ENCODE measurements around the gene PDE4D. TPM values are rescaled to one million over a fixed set of nuclear protein-coding genes. Genes with fewer than 3 reads are reported as not detected.

PDE4D gene
- total RNA-seq, 1 experiment from 2014 or later: 2.4 TPM

GRCh38 chr5:59640411-59640810 is 253.1 kb downstream of the PDE4D start:
- Histone ChIP-seq H3K27ac (ENCODE audit: low read length) (no peak overlapping the region), H3K27me3 (ENCODE audit: control insufficient read depth, insufficient read depth, low read length) (no peaks in the 10 kb centered on the region), H3K9me3 (ENCODE audit: control insufficient read depth, insufficient read depth, low read depth, low read length) (no peaks in the 10 kb centered on the region), H3K4me3 (ENCODE audit: low read depth in 2 of 2, low read length in 2 of 2) (no peak overlapping the region), H3K4me1 (ENCODE audit: control insufficient read depth, insufficient read depth, low read length) (no peaks in the 10 kb centered on the region), H3K36me3 (ENCODE audit: control insufficient read depth, insufficient read depth, low read length) (no peaks in the 10 kb centered on the region)
- in situ Hi-C loops (cut with HindIII; ENCODE audit: low pct_unique_long_range_greater_than_20kb, low sequenced_read_pairs): no loop called here
- DNase-seq (ENCODE audit: low read depth, low spot score): no peak
- ChIA-PET CTCF (no interaction called here), POLR2A (no interaction called here)
- ATAC-seq: no peak
- no peak for TF ChIP-seq SIN3A (IDR thresholded peaks at IDR 0.05; ENCODE audit: borderline replicate concordance, insufficient read depth, low read depth, low read length)
- TF ChIP-seq POLR2AphosphoS5 (IDR thresholded peaks at IDR 0.05; ENCODE audit: low read depth, low read length): no peak
- TF ChIP-seq, protein P1, sequence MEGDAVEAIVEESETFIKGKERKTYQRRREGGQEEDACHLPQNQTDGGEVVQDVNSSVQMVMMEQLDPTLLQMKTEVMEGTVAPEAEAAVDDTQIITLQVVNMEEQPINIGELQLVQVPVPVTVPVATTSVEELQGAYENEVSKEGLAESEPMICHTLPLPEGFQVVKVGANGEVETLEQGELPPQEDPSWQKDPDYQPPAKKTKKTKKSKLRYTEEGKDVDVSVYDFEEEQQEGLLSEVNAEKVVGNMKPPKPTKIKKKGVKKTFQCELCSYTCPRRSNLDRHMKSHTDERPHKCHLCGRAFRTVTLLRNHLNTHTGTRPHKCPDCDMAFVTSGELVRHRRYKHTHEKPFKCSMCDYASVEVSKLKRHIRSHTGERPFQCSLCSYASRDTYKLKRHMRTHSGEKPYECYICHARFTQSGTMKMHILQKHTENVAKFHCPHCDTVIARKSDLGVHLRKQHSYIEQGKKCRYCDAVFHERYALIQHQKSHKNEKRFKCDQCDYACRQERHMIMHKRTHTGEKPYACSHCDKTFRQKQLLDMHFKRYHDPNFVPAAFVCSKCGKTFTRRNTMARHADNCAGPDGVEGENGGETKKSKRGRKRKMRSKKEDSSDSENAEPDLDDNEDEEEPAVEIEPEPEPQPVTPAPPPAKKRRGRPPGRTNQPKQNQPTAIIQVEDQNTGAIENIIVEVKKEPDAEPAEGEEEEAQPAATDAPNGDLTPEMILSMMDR (IDR thresholded peaks at IDR 0.05): no peak
- no peak for TF ChIP-seq REST (IDR thresholded peaks at IDR 0.05; ENCODE audit: insufficient read depth in 1 of 2, low read depth in 2 of 2, low read length in 1 of 2)
- TF ChIP-seq TCF7L2 (IDR thresholded peaks at IDR 0.05; ENCODE audit: low read depth, low read length): no peak
- no TSS peak for BruUV-seq (replicated peaks)
- intact Hi-C loops (cut with micrococcal nuclease; ENCODE audit: unreplicated experiment): no loop called here

DNA sequence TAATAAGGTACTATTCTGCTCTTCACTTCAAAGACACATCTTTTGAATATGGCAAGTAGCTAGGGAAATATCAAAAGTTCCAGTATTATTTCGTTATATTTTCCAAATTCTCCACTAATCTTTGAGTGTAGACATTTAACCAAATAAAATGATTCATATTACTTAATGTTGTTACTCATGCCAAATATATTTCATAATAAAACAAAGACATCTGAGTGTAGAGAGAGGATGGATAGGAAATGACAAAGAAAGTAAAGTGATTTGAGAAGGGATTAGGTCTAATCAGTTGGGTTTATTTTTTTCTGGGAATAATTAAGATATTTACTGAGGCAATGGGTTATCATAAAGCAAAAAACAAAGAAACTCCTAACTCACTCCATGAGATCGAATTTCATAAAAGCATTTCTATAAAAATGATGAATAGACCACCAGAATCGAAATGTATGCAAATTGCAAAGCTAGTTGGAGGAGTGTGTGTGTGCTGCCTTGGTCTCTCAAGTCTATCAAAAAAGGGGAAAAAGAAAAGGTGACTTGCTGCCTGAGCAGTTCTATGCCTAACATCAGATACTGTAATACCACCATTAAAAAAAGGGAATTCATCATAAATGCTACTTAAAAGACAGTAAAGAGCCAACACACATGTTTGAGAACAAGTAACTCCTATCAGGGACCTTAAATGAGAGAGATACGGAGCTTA is 255.5 kb downstream of the PDE4D start:
- Histone ChIP-seq H3K9me3 (ENCODE audit: control insufficient read depth, insufficient read depth, low read depth, low read length) (no peaks in the 10 kb centered on the region), H3K4me3 (ENCODE audit: low read depth in 2 of 2, low read length in 2 of 2) (no peak overlapping the region), H3K27me3 (ENCODE audit: control insufficient read depth, insufficient read depth, low read length) (no peaks in the 10 kb centered on the region), H3K4me1 (ENCODE audit: control insufficient read depth, insufficient read depth, low read length) (no peaks in the 10 kb centered on the region), H3K36me3 (ENCODE audit: control insufficient read depth, insufficient read depth, low read length) (no peaks in the 10 kb centered on the region), H3K27ac (ENCODE audit: low read length) (no peak overlapping the region)
- ChIA-PET CTCF (no interaction called here), POLR2A (no interaction called here)
- no peak for DNase-seq (ENCODE audit: low read depth, low spot score)
- no peak for TF ChIP-seq SIN3A (IDR thresholded peaks at IDR 0.05; ENCODE audit: borderline replicate concordance, insufficient read depth, low read depth, low read length)
- TF ChIP-seq POLR2AphosphoS5 (IDR thresholded peaks at IDR 0.05; ENCODE audit: low read depth, low read length): no peak
- TF ChIP-seq, protein P1 (IDR thresholded peaks at IDR 0.05): no peak
- no peak for TF ChIP-seq TCF7L2 (IDR thresholded peaks at IDR 0.05; ENCODE audit: low read depth, low read length)
- no peak for TF ChIP-seq REST (IDR thresholded peaks at IDR 0.05; ENCODE audit: insufficient read depth in 1 of 2, low read depth in 2 of 2, low read length in 1 of 2)
- no peak for ATAC-seq
- in situ Hi-C loops (cut with HindIII; ENCODE audit: low pct_unique_long_range_greater_than_20kb, low sequenced_read_pairs) (no loop called here), intact Hi-C loops (cut with micrococcal nuclease; ENCODE audit: unreplicated experiment) (no loop called here)
- BruUV-seq (replicated peaks): no TSS peak
